IMR-90 (cell line): Measurements from ENCODE around the gene STAT4. TPM values are rescaled to one million over a fixed set of nuclear protein-coding genes. Genes with fewer than 3 reads are reported as not detected.

Source experiments
- ATAC-seq: fragments of 200-7000 bp; cut with Tn5 transposase; 2 replicates; pipeline ENCODE4 v1.9.1; 2020; ENCODE audit warnings: low read depth, mild to moderate bottlenecking, moderate library complexity
- BruUV-seq: library from RNA; stranded (reverse); fragments of 400-500 nt; replicated peaks from 2 replicates; lab custom pipeline; 2021; lab: Mats Ljungman, UMichigan
- CTCF ChIA-PET: fragments of 300-600 bp; formaldehyde crosslinking; extraction: SDS; loops from one replicate; lab custom pipeline; 2021; ENCODE audit warnings: antibody characterized with exemption; lab: Yijun Ruan, JAX
- POLR2A ChIA-PET: fragments of 300-600 bp; sonication (Branson Sonifier 250); formaldehyde crosslinking; loops from one replicate; lab custom pipeline; 2022; ENCODE audit warnings: antibody characterized with exemption; ENCODE audit not compliant: unreplicated experiment; lab: Charles Lee
- DNase-seq: peaks from one replicate; pipeline ENCODE4 v3.0.0; 2013
- H2AFZ ChIP-seq: replicated peaks from 2 replicates; pipeline ENCODE3; 2013; ENCODE audit warnings: low read length, mild to moderate bottlenecking; ENCODE audit not compliant: poor library complexity
- H2AK5ac ChIP-seq: 2 replicates; pipeline ENCODE4 v1.6.1; 2013; ENCODE audit warnings: low read depth, low read length, inconsistent platforms
- H2AK9ac ChIP-seq: replicated peaks from 2 replicates; pipeline ENCODE3; 2013; ENCODE audit warnings: mild to moderate bottlenecking, low read depth, low read length, moderate library complexity; ENCODE audit not compliant: poor library complexity
- H2BK120ac ChIP-seq: 2 replicates; pipeline ENCODE4 v1.6.1; 2013; ENCODE audit warnings: low read depth, low read length, inconsistent platforms
- H2BK15ac ChIP-seq: 3 replicates; pipeline ENCODE4 v1.6.1; 2013; ENCODE audit warnings: low read depth, low read length, inconsistent platforms
- H2BK20ac ChIP-seq: 2 replicates; pipeline ENCODE4 v1.6.1; 2013; ENCODE audit warnings: low read depth, mild to moderate bottlenecking, inconsistent platforms, low read length, moderate library complexity
- H2BK5ac ChIP-seq: 2 replicates; pipeline ENCODE4 v1.6.1; 2013; ENCODE audit warnings: mild to moderate bottlenecking, low read depth, low read length, inconsistent platforms; ENCODE audit not compliant: poor library complexity, severe bottlenecking
- H3K14ac ChIP-seq: replicated peaks from 2 replicates; pipeline ENCODE4 v1.6.1; 2013; ENCODE audit warnings: low read depth, low read length, inconsistent platforms
- H3K18ac ChIP-seq: 2 replicates; pipeline ENCODE4 v1.6.1; 2013; ENCODE audit warnings: low read depth, low read length, control low read depth
- H3K23ac ChIP-seq: 2 replicates; pipeline ENCODE4 v1.6.1; 2013; ENCODE audit warnings: low read depth, low read length, inconsistent platforms
- H3K27ac ChIP-seq: 2 replicates; pipeline ENCODE4 v1.5.1; 2013; ENCODE audit warnings: mild to moderate bottlenecking, control low read depth, low read length; ENCODE audit not compliant: insufficient read depth
- H3K27me3 ChIP-seq: 2 replicates; pipeline ENCODE4 v1.6.1; 2013; ENCODE audit warnings: low read length; ENCODE audit not compliant: control insufficient read depth, insufficient read depth
- H3K36me3 ChIP-seq: 2 replicates; pipeline ENCODE4 v1.6.1; 2013; ENCODE audit warnings: low read length, mixed read lengths; ENCODE audit not compliant: control insufficient read depth, insufficient read depth
- H3K4ac ChIP-seq: 2 replicates; pipeline ENCODE4 v1.6.1; 2013; ENCODE audit warnings: low read depth, low read length, inconsistent platforms
- H3K4me1 ChIP-seq: 2 replicates; pipeline ENCODE4 v1.6.1; 2013; ENCODE audit warnings: low read length, mixed read lengths; ENCODE audit not compliant: control insufficient read depth, insufficient read depth
- H3K4me2 ChIP-seq: 2 replicates; pipeline ENCODE4 v1.6.1; 2013; ENCODE audit warnings: low read depth, mild to moderate bottlenecking, control low read depth, low read length, moderate library complexity
- H3K4me3 ChIP-seq: 2 replicates; pipeline ENCODE4 v1.5.1; 2013; ENCODE audit warnings: low read depth, mild to moderate bottlenecking, control low read depth, low read length, moderate library complexity; ENCODE audit not compliant: insufficient read depth
- H3K56ac ChIP-seq: 2 replicates; pipeline ENCODE4 v1.6.1; 2013; ENCODE audit warnings: low read length, inconsistent platforms; ENCODE audit not compliant: insufficient read depth; ENCODE audit errors: extremely low read depth
- H3K79me1 ChIP-seq, 2 experiments: 2 replicates each; pipeline ENCODE4 v1.6.1; 2013; ENCODE audit warnings: low read length in 2 of 2, inconsistent platforms in 1 of 2, low read depth in 1 of 2
- H3K9ac ChIP-seq: 2 replicates; pipeline ENCODE4 v1.6.1; 2013; ENCODE audit warnings: low read depth, low read length, control low read depth
- H3K9me1 ChIP-seq: 2 replicates; pipeline ENCODE4 v1.6.1; 2013; ENCODE audit warnings: low read length, inconsistent platforms; ENCODE audit not compliant: insufficient read depth
- H3K9me3 ChIP-seq: 2 replicates; pipeline ENCODE4 v1.6.1; 2013; ENCODE audit warnings: low read length; ENCODE audit not compliant: control insufficient read depth, insufficient read depth
- H4K20me1 ChIP-seq: 2 replicates; pipeline ENCODE4 v1.6.1; 2013; ENCODE audit warnings: low read length, inconsistent platforms; ENCODE audit not compliant: insufficient read depth
- H4K5ac ChIP-seq: 2 replicates; pipeline ENCODE4 v1.6.1; 2013; ENCODE audit warnings: mild to moderate bottlenecking, low read depth, low read length, control low read depth
- H4K8ac ChIP-seq, 2 experiments: 2 replicates each; pipeline ENCODE4 v1.6.1; 2013; ENCODE audit warnings: low read depth in 2 of 2, low read length in 2 of 2, control low read depth in 1 of 2, inconsistent platforms in 1 of 2
- H4K91ac ChIP-seq: 2 replicates; pipeline ENCODE4 v1.6.1; 2013; ENCODE audit warnings: low read depth, low read length, inconsistent platforms; ENCODE audit not compliant: insufficient read depth
- CEBPB ChIP-seq: IDR thresholded peaks from 2 replicates; pipeline ENCODE4 v1.6.1; 2012; ENCODE audit warnings: low read depth, low read length, improper control_type of control experiment
- CHD1 ChIP-seq: IDR thresholded peaks from 2 replicates; pipeline ENCODE4 v1.6.1; 2012; ENCODE audit warnings: low read depth, low read length, improper control_type of control experiment
- MAFK ChIP-seq: IDR thresholded peaks from 2 replicates; pipeline ENCODE4 v1.6.1; 2012; ENCODE audit warnings: low read depth, low read length, improper control_type of control experiment
- MAZ ChIP-seq: IDR thresholded peaks from 2 replicates; pipeline ENCODE4 v1.6.1; 2012; ENCODE audit warnings: low read depth, mild to moderate bottlenecking, low read length, improper control_type of control experiment, moderate library complexity, borderline replicate concordance
- MXI1 ChIP-seq: IDR thresholded peaks from 2 replicates; pipeline ENCODE4 v1.6.1; 2012; ENCODE audit warnings: low read depth, mild to moderate bottlenecking, low read length, moderate library complexity, borderline replicate concordance
- NFE2L2 ChIP-seq: fragments of 150-350 bp; IDR thresholded peaks from 2 replicates; pipeline ENCODE4 v1.6.1; 2016; ENCODE audit warnings: low read depth, mild to moderate bottlenecking, low read length
- POLR2A ChIP-seq: IDR thresholded peaks from 2 replicates; pipeline ENCODE4 v1.6.1; 2012; ENCODE audit warnings: mild to moderate bottlenecking, low read depth, low read length
- RAD21 ChIP-seq: IDR thresholded peaks from 2 replicates; pipeline ENCODE4 v1.6.1; 2012; ENCODE audit warnings: low read length, improper control_type of control experiment
- RCOR1 ChIP-seq: IDR thresholded peaks from 2 replicates; pipeline ENCODE4 v1.6.1; 2012; ENCODE audit warnings: mild to moderate bottlenecking, low read length, improper control_type of control experiment; ENCODE audit not compliant: insufficient replicate concordance
- RFX5 ChIP-seq: IDR thresholded peaks from 2 replicates; pipeline ENCODE4 v1.8.0; 2012; ENCODE audit warnings: low read depth, mild to moderate bottlenecking, low read length, moderate library complexity
- SMC3 ChIP-seq: fragments of 150-350 bp; IDR thresholded peaks from 2 replicates; pipeline ENCODE4 v1.6.1; 2016; ENCODE audit warnings: low read depth, mild to moderate bottlenecking, antibody characterized with exemption, low read length, moderate library complexity
- WGBS, 2 experiments: methylation state at CpG; one replicate each; pipeline versions ENCODE4 v1.1.5 to v1.1.7; 2013; ENCODE audit warnings: missing lambda C conversion rate in 2 of 2; ENCODE audit not compliant: insufficient read length in 1 of 2; ENCODE audit errors: extremely low coverage in 2 of 2; 5-methylcytosine and 5-hydroxymethylcytosine counted together
- dilution Hi-C: fragments of 300-500 bp; cut with HindIII; formaldehyde crosslinking; loops from one replicate; pipeline ENCODE4 v1.14.3; 2018; ENCODE audit warnings: low sequenced_read_pairs; ENCODE audit not compliant: unreplicated experiment
- in situ Hi-C: fragments of 300-500 bp; cut with MboI; formaldehyde crosslinking; loops from 3 replicates; pipeline ENCODE4 v1.14.3; 2019; ENCODE audit warnings: low sequenced_read_pairs, inconsistent platforms, mixed read lengths
- intact Hi-C: fragments of 100-400 bp; cut with micrococcal nuclease; formaldehyde crosslinking; loops from 2 replicates; pipeline ENCODE4 v1.10.0; 2022
- polyA plus RNA-seq, 3 experiments: library from polyadenylated mRNA; depleted of rRNA; stranded (reverse); fragments of >200 nt; gene quantifications; 2 replicates each; pipeline ENCODE4 v1.2.3, GENCODE V29; 2012; ENCODE audit warnings: low replicate concordance in 1 of 3
- total RNA-seq: library from RNA; depleted of rRNA; stranded (reverse); fragments of >200 nt; gene quantifications from 2 replicates; pipeline ENCODE4 v1.2.3, GENCODE V29; 2012
- TF ChIP-seq, protein P1 (sequence below): conservative IDR thresholded peaks from 2 replicates; pipeline ENCODE4 v1.5.1; 2012; ENCODE audit warnings: mild to moderate bottlenecking, low read depth, low read length, improper control_type of control experiment
- TF ChIP-seq, protein P2 (sequence below): fragments of 150-350 bp; IDR thresholded peaks from 2 replicates; pipeline ENCODE4 v1.6.1; 2017; ENCODE audit warnings: mild to moderate bottlenecking, antibody characterized with exemption, low read length, low read depth

STAT4 gene
- total and polyA plus RNA-seq, 2 of the 4 experiments (the other 2 are of a cell fraction): 0.36 to 0.48 TPM

DNA sequence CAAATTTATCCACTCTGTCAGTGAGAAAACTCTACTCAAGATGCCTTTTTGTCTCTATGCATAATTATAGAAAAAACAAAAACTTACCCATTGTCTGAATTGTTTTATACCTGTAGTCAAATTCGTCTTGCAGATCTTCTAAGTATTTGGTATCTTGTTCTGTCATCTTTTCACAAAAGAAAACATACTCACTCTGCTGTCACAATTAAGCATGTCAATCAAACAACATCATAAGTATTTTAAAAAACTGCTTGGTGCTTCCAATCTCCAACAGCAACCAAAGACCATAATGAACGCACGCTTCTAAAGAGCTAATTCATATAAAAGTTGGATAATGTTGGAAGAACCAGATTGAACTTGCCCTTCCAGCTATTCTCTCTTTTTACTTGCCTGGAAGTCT, 81.2 kb downstream of the STAT4 start:
- no peak overlapping the region for H3K4ac ChIP-seq
- no peak overlapping the region for H2BK15ac ChIP-seq
- H3K56ac ChIP-seq: no peak overlapping the region
- no peaks in the 10 kb centered on the region for H4K20me1 ChIP-seq
- H2AK5ac ChIP-seq: no peak overlapping the region
- H3K79me1 ChIP-seq: no peaks in the 10 kb centered on the region
- dilution Hi-C loops: no loop called here
- no peak overlapping the region for H3K9ac ChIP-seq
- H3K4me2 ChIP-seq: no peak overlapping the region
- no peak overlapping the region for H3K14ac ChIP-seq
- H4K5ac ChIP-seq: no peak overlapping the region
- no TSS peak for BruUV-seq
- intact Hi-C loops: no loop called here
- TF ChIP-seq MXI1 (no peak), POLR2A (no peak), MAFK (no peak), SMC3 (no peak), NFE2L2 (no peak), CHD1 (no peak), RCOR1 (no peak), RAD21 (no peak), MAZ (no peak), RFX5 (no peak), CEBPB (no peak)
- TF ChIP-seq, protein P1, sequence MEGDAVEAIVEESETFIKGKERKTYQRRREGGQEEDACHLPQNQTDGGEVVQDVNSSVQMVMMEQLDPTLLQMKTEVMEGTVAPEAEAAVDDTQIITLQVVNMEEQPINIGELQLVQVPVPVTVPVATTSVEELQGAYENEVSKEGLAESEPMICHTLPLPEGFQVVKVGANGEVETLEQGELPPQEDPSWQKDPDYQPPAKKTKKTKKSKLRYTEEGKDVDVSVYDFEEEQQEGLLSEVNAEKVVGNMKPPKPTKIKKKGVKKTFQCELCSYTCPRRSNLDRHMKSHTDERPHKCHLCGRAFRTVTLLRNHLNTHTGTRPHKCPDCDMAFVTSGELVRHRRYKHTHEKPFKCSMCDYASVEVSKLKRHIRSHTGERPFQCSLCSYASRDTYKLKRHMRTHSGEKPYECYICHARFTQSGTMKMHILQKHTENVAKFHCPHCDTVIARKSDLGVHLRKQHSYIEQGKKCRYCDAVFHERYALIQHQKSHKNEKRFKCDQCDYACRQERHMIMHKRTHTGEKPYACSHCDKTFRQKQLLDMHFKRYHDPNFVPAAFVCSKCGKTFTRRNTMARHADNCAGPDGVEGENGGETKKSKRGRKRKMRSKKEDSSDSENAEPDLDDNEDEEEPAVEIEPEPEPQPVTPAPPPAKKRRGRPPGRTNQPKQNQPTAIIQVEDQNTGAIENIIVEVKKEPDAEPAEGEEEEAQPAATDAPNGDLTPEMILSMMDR: no peak
- TF ChIP-seq, protein P2, sequence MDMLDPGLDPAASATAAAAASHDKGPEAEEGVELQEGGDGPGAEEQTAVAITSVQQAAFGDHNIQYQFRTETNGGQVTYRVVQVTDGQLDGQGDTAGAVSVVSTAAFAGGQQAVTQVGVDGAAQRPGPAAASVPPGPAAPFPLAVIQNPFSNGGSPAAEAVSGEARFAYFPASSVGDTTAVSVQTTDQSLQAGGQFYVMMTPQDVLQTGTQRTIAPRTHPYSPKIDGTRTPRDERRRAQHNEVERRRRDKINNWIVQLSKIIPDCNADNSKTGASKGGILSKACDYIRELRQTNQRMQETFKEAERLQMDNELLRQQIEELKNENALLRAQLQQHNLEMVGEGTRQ: no peak
- H2AK9ac ChIP-seq: no peak overlapping the region
- H3K4me1 ChIP-seq: 0 out of 2 replicates have a peak, but pooled peaks cover 2% of the 10 kb centered on the region
- ATAC-seq (no peak), DNase-seq (no peak)
- in situ Hi-C loops: loop anchor here (10.0 kb wide), 1 partner anchor 65 kb away; no protein-coding TSS in a partner anchor
- H3K36me3 ChIP-seq: no peaks in the 10 kb centered on the region
- H4K91ac ChIP-seq: no peak overlapping the region
- H3K27me3 ChIP-seq: no peaks in the 10 kb centered on the region
- no peak overlapping the region for H4K8ac ChIP-seq
- H2BK20ac ChIP-seq: no peak overlapping the region
- no peak overlapping the region for H2AFZ ChIP-seq
- no CpG with 5 or more reads among the region's 3 CpGs for WGBS, 2 experiments
- no peak overlapping the region for H3K18ac ChIP-seq
- no peak overlapping the region for H2BK5ac ChIP-seq
- no peak overlapping the region for H3K4me3 ChIP-seq
- no peaks in the 10 kb centered on the region for H3K9me3 ChIP-seq
- POLR2A ChIA-PET: no interaction called here
- H2BK120ac ChIP-seq: no peak overlapping the region
- no peaks in the 10 kb centered on the region for H3K9me1 ChIP-seq
- no peak overlapping the region for H3K27ac ChIP-seq
- CTCF ChIA-PET: no interaction called here
- H3K23ac ChIP-seq: no peak overlapping the region
